HL-60 (cell line): ENCODE data around the gene HRH1.
A peak's percentile ranks its signal among the peaks of the same experiment; 100 is the strongest.

Experiments
- DNase-seq, 2 experiments: peaks; one replicate each; pipeline ENCODE4 v3.0.0-alpha.2; 2010 to 2020; ENCODE audit warnings: low read depth in 1 of 2, low spot score in 1 of 2
- H3K27ac ChIP-seq: fragments of 250-450 bp; sonication (Bioruptor Pico); replicated peaks from 2 replicates; pipeline ENCODE4 v1.5.1; 2020; ENCODE audit warnings: mild to moderate bottlenecking, moderate library complexity
- H3K27me3 ChIP-seq: fragments of 250-450 bp; sonication (Bioruptor Pico); 2 replicates; pipeline ENCODE4 v1.5.1; 2021; ENCODE audit warnings: mild to moderate bottlenecking, moderate library complexity; ENCODE audit not compliant: insufficient read depth, poor library complexity, severe bottlenecking
- H3K4me3 ChIP-seq: replicated peaks from 2 replicates; pipeline ENCODE4 v1.5.1; 2011; ENCODE audit warnings: mild to moderate bottlenecking, control low read depth, low read length; ENCODE audit not compliant: insufficient read depth
- CTCF ChIP-seq: IDR thresholded peaks from one replicate; pipeline ENCODE4 v1.5.1; 2011; ENCODE audit warnings: low read length, control low read depth, inconsistent platforms; ENCODE audit not compliant: insufficient read depth
- GABPA ChIP-seq: IDR thresholded peaks from 2 replicates; pipeline ENCODE4 v1.6.1; 2012; ENCODE audit warnings: low read depth
- POLR2AphosphoS5 ChIP-seq: IDR thresholded peaks from 2 replicates; pipeline ENCODE4 v1.6.1; 2012; ENCODE audit warnings: low read depth
- REST ChIP-seq: IDR thresholded peaks from 2 replicates; pipeline ENCODE4 v1.6.1; 2012; ENCODE audit warnings: low read depth; ENCODE audit not compliant: insufficient replicate concordance
- SPI1 ChIP-seq: IDR thresholded peaks from 2 replicates; pipeline ENCODE4 v1.6.1; 2012; ENCODE audit warnings: low read depth, mild to moderate bottlenecking, borderline replicate concordance

Gene HRH1

GRCh38 chr3:11226042-11226370 is 71.7 kb downstream of the HRH1 start:
- Histone ChIP-seq H3K4me3 (peak overlapping the region; percentile 52), H3K27me3 (no peaks in the 10 kb centered on the region), H3K27ac (peak overlapping the region; percentile 63)
- TF ChIP-seq REST (no peak), SPI1 (no peak), GABPA (no peak), CTCF (no peak), POLR2AphosphoS5 (no peak)
- DNase-seq = no peak

GRCh38 chr3:11228041-11228440 is 73.7 kb downstream of the HRH1 start:
- TF ChIP-seq CTCF = no peak
- TF ChIP-seq GABPA = no peak
- no peak for TF ChIP-seq SPI1
- no peak for TF ChIP-seq POLR2AphosphoS5
- TF ChIP-seq REST = no peak
- H3K27ac ChIP-seq = no peak overlapping the region
- no peak overlapping the region for H3K4me3 ChIP-seq
- DNase-seq = no peak
- no peaks in the 10 kb centered on the region for H3K27me3 ChIP-seq

GRCh38 chr3:11230125-11230524 is 75.8 kb downstream of the HRH1 start:
- no peak for TF ChIP-seq REST
- DNase-seq = no peak
- H3K27ac ChIP-seq = no peak overlapping the region
- H3K27me3 ChIP-seq = no peaks in the 10 kb centered on the region
- H3K4me3 ChIP-seq = no peak overlapping the region

- DNase-seq = peak in 1 of 2 experiments; percentile 51
- Histone ChIP-seq H3K4me3 (no peak overlapping the region), H3K27me3 (no peaks in the 10 kb centered on the region), H3K27ac (no peak overlapping the region)
- TF ChIP-seq REST (no peak), SPI1 (peak; percentile 73; the same call in 1 of the 2 replicates)
Measured at GRCh38 chr3:11230832-11231231, 76.5 kb downstream of the HRH1 start.
